ENCODE results near the gene USP25.

- TF ChIP-seq CTCF (IDR thresholded peaks at IDR 0.05): no peak
- TF ChIP-seq EP300 (IDR thresholded peaks at IDR 0.05): no peak
- no peak for TF ChIP-seq POLR2AphosphoS5 (IDR thresholded peaks at IDR 0.05)
Measured at GRCh38 chr21:15775291-15775690, 45.5 kb downstream of the USP25 start.

Data from suprapubic skin (tissue), 4 donors.